GM19238 (cell line): ENCODE data around the gene APRT.

Experiments
- DNase-seq: peaks from one replicate; pipeline ENCODE4 v3.0.0; 2011; ENCODE audit warnings: low spot score; ENCODE audit not compliant: insufficient read length

The APRT gene

GRCh38 chr16:88842308-88842756, 30.6 kb upstream of the APRT start:
- no peak for DNase-seq

GRCh38 chr16:88841521-88842307, 30.0 kb upstream of the APRT start:
- no peak for DNase-seq

DNA sequence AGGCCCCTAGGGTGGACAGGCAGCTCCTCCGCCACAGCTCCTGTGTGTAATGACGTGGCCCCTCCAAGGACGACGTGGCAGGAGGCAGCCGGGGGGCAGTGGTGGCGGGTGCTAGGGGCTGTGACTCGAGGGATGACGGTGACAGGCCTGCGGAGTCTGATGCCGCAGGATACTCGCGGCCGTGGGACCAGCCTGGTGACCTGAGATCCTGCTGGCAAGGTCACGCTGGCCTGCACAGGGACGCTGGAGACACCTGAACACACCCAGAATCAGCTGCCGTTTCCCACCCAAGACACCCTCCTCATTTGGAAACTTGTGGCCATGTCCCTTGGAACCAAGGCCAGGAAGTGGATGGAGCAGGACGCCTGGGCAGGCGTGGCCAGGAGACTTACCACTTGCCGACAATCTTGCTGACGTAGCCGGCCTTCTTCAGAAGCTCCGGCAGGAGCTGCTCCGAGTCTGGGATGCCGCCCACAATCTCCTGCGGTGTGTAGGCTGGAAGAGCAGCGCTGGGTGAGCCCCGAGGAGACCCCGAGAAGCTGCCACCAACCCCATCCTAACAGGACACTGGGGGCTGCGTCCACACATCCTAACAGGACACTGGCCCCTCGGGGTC, 29.0 kb upstream of the APRT start:
- DNase-seq, result no peak

- DNase-seq, result no peak
Measured at GRCh38 chr16:88839745-88840599, 28.2 kb upstream of the APRT start.

- DNase-seq, result no peak
Measured at GRCh38 chr16:88839026-88839529, 27.4 kb upstream of the APRT start.

GRCh38 chr16:88838566-88838965, 26.8 kb upstream of the APRT start:
- DNase-seq, result no peak

DNA sequence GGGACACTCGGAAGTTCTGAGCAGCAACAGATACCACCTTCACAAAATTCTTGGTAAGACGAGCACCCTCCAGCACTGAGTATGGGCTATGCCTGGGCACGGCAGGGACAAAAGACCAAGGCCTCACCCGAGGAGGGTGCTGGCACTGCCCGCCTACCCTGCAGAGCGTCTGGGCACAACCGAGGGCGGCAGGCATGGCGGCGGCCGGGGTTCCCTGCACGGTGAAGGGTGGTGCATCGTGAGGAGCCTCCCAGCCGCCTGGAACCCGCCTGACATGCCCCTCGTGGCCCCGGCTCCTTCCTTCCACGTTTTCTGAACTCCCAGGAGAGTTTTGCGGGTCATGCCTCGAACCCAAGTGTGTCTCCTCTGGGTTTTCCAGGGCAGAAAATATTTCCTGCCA, 26.1 kb upstream of the APRT start:
- DNase-seq, result no peak

DNA sequence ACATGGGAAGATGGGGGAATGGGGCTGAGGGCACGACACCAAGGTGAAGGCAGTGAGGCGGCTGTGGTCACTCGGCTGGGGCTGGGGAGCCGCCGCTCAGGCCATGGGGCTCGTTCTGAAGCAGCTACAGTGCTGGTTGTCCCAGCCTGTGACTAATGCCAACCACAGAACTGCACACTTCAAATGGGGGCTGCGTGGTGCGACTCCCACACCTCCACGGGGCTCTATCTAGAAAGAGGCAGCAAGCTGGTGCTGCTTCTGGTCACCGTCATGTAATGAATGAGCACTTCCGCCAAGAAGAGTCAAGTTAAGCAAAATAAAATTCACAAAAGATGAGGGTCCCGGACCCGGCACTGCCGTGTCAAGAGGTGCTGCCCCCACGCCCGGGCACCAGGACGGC, 25.1 kb upstream of the APRT start:
- DNase-seq, result no peak

- DNase-seq, result no peak
Measured at GRCh38 chr16:88835818-88836217, 24.1 kb upstream of the APRT start.

DNA sequence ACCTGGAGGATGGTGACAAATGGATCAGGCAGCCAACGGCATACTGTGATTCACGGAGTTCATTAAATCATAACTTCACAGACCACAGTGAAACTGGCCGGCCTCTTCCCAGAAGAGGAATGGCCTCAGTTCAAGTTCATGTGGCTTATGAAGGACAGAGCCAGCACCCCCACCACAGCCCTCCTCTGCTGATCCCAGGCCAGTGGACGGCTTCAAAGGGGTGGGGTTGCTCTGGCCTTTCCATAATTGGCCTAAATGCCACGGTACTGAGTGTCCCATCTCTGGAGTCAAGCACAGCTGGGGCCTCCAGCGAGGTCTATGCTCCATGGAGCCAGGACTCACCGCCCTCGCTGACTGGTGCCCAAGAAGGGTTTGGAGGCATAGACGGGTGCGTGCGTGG, 23.7 kb upstream of the APRT start:
- DNase-seq, result no peak

GRCh38 chr16:88834670-88835069, 22.9 kb upstream of the APRT start:
- DNase-seq, result no peak

DNA sequence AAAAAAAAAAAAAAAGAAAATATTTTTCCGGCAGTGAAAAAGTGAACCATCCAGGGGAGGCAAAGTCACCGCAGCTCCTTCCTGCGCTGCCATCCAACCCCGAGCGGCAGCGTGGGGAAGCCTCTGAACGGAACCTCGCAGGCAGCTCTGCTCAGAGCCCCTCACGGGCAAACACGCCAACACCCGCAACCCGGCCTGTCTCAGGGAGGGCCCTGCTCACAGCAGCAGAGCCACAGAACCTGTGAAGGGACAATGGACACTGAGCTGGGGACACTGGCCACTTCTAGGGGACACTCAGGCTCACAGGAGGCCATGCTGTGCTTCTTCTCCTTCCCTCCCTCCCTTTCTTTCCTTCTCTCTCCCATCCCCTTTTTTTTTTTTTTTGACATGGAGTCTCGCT, 21.4 kb upstream of the APRT start:
- no peak for DNase-seq

- no peak for DNase-seq
Measured at GRCh38 chr16:88831838-88832237, 20.1 kb upstream of the APRT start.

- no peak for DNase-seq
Measured at GRCh38 chr16:88830783-88831182, 19.1 kb upstream of the APRT start.

GRCh38 chr16:88830258-88830657, 18.5 kb upstream of the APRT start:
- no peak for DNase-seq

DNA sequence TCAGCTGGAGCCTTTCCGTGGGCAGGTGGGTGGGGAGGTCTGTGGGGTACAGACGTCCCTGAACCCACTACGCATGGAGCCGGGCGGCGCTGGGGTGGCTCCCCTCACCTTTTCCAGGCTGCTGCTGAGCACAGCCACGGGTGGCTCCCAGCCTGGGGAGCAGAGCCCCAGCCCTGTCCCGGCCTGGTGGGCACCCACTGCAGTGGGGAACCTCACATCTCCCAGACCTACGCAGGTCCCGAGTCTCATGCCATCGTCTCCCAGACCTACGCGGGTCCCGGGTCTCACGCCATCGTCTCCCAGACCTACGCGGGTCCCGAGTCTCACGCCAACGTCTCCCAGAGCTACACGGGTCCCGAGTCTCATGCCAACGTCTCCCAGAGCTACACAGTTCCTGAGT, 17.0 kb upstream of the APRT start:
- DNase-seq, result no peak

DNA sequence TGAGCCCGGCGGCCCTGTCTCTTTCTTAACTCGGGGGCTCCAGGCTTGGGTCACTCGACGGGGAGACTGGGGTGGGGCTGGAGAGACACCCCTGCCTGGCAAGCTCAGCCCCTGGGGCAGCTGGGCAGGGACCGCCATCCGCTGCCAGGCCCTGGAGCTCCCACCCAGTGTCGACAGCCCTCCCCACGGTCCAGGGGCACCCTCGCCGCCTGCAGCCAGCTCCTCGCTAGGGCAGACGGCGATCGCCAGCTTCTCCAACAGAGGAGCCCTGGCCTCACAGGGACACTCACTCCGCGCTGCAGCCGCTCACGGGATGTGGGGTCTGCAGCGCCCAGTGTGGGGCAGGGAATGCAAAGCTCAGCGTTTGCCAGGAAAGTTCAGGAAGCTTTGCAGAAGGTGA, 16.0 kb upstream of the APRT start:
- DNase-seq, result no peak

DNA sequence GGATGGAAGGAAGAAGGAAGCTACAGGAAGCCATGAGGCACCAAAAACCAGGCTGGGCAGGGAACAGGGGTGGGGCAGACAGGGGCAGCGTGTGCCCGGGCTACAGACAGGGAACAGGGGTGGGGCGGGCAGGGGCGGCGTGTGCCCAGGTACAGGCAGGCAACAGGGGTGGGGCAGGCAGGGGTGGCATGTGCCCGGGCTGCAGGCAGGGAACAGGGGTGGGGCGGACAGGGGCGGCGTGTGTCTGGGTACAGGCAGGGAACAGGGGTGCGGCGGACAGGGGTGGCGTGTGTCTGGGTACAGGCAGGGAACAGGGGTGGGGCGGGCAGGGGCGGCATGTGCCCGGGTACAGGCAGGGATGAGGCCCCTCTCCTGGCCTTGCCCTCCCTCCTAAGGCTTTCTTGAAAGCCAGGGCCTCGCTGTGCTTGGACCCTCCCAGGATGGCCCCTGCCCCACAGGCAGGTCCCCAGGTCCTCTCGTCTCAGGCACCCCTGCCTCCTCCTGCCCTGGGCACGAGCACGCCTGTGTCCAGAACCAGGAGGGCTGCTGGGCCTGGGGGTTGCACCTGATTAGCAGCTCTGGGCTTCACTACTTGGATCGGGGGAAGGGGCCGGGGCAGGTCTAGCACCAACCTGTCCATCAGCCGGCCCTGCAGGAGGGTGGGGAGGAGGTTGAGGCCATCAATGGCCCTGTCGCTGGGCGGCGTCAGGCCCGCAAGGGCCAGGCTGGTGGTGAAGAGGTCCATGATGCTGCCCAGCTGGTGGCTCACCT, 14.5 kb upstream of the APRT start:
- no peak for DNase-seq

DNA sequence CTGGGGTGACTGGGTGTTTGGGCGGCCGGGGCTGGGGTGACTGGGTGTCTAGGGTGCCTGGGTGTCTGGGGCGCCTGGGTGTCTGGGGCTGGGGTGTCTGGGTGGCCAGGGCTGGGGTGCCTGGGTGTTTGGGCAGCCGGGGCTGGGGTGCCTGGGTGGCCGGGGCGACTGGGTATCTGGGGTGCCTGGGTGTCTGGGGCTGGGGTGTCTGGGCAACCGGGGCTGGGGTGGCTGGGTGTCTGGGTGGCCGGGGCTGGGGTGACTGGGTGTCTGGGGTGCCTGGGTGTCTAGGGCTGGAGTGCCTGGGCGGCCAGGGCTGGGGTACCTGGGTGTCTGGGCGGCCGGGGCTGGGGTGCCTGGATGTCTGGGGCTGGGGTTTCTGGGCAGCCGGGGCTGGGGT, 13.4 kb upstream of the APRT start:
- no peak for DNase-seq

GRCh38 chr16:88824256-88825077, 12.7 kb upstream of the APRT start:
- DNase-seq, result no peak
